Measurements from ENCODE around the gene EXOC3L4.

Gene EXOC3L4

DNA sequence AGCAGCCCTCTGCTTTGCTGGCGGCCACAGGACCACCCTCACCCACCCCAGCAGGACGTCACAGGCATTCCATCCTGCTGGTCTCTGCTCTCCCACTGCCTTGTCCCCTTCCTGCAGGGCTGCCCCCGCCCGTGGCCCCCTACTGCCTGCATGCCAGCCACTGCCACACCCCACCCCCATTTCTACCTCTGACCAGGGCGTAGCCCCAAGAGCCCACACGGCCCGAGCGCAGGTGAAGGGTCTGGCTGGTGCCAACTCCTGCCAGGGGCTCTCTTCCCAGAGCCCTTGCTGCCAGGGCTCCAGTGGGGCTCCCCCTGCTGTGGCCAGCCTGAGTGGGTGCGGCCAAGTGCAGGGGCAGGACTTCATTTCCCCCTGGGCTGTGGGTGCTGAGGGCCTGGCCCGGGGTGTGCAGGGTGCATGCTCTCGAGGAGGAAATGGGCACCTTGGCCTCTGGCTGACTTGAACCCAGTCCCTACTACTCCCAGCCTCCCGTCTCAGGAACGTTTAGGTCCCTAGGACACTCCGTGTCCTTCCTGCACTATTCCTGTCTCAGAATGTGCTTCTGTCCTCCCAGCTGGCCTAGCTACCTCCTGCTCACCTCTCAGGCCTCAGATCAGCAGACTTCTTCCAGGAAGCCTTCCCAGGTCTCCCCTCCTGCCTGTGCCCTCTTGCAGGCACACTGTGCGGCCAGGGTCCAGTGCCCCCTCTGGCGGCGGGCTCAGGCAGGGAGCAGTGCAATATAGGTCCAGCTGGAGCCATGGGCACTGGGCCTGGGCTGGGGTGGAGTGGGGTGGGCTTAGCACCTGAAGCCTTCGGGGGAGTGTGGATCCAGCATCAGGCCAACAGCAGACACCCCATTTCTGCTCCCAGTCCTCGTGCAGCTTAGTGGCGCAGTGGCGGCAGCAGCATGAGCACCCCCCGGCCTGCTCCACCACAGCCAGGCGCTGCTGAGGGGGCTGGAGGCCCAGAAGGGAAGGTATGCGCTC lies 9.1 kb upstream of the EXOC3L4 start:
- H3K79me2 ChIP-seq (ENCODE audit: low read length), result no peaks in the 10 kb centered on the region
- H3K9me3 ChIP-seq (ENCODE audit: insufficient read depth, low read length), result no peaks in the 10 kb centered on the region
- H3K4me2 ChIP-seq (ENCODE audit: low read length), result no peak overlapping the region
- no peaks in the 10 kb centered on the region for H3K4me1 ChIP-seq (ENCODE audit: low read length)
- no peak for TF ChIP-seq EZH2phosphoT487 (IDR thresholded peaks at IDR 0.05; ENCODE audit: low read depth)
- TF ChIP-seq, protein P1, sequence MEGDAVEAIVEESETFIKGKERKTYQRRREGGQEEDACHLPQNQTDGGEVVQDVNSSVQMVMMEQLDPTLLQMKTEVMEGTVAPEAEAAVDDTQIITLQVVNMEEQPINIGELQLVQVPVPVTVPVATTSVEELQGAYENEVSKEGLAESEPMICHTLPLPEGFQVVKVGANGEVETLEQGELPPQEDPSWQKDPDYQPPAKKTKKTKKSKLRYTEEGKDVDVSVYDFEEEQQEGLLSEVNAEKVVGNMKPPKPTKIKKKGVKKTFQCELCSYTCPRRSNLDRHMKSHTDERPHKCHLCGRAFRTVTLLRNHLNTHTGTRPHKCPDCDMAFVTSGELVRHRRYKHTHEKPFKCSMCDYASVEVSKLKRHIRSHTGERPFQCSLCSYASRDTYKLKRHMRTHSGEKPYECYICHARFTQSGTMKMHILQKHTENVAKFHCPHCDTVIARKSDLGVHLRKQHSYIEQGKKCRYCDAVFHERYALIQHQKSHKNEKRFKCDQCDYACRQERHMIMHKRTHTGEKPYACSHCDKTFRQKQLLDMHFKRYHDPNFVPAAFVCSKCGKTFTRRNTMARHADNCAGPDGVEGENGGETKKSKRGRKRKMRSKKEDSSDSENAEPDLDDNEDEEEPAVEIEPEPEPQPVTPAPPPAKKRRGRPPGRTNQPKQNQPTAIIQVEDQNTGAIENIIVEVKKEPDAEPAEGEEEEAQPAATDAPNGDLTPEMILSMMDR (IDR thresholded peaks at IDR 0.05; ENCODE audit: low read depth, low read length), result peak; percentile 17
- 0 out of 2 replicates have a peak, but pooled peaks cover 3% of the 10 kb centered on the region for H3K27me3 ChIP-seq (ENCODE audit: low read depth, low read length)
- H2AFZ ChIP-seq (ENCODE audit: low read depth, low read length), result no peak overlapping the region
- no peak overlapping the region for H3K27ac ChIP-seq (ENCODE audit: low read length)
- H3K4me3 ChIP-seq (ENCODE audit: low read length), result no peak overlapping the region
- no peaks in the 10 kb centered on the region for H4K20me1 ChIP-seq (ENCODE audit: insufficient read depth, low read length)
- no peaks in the 10 kb centered on the region for H3K36me3 ChIP-seq (replicated peaks; ENCODE audit: low read depth, low read length)
- no peak overlapping the region for H3K9ac ChIP-seq (ENCODE audit: low read length)

DNA sequence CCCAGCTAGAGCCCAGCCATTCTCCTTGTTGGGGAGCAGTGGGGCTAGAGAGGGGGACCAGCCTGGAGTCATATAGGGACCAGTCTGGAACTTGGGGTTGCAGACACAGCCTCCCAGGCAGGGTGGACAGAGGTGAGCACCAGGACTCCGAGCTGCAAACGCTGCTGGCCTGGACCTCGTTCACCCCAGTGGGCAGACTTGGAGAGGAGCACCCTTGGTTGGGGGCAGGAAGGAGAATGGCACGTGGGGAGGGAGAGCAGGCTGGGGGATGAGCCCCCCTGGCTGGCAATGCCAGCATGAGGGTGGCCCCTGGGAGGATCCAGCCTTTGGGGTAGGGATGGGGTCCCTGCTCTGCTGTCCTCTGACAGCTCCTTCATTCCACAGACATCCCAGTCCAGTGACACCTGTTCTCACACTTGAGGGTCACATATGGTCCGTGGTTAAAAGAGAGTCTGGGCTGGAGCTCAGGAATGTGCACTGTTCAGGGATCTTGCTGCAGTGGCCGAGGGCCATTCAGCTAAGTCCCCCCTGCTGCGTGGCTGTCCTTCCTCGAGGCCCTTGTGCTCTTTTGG lies 7.7 kb upstream of the EXOC3L4 start:
- H3K4me2 ChIP-seq (ENCODE audit: low read length), result no peak overlapping the region
- peaks cover 7% of the 10 kb centered on the region for H3K4me1 ChIP-seq (ENCODE audit: low read length)
- no peaks in the 10 kb centered on the region for H3K9me3 ChIP-seq (ENCODE audit: insufficient read depth, low read length)
- H3K79me2 ChIP-seq (ENCODE audit: low read length), result no peaks in the 10 kb centered on the region
- no peak overlapping the region for H3K27ac ChIP-seq (ENCODE audit: low read length)
- TF ChIP-seq EZH2phosphoT487 (IDR thresholded peaks at IDR 0.05; ENCODE audit: low read depth), result no peak
- TF ChIP-seq, protein P1 (IDR thresholded peaks at IDR 0.05; ENCODE audit: low read depth, low read length), result no peak
- no peaks in the 10 kb centered on the region for H4K20me1 ChIP-seq (ENCODE audit: insufficient read depth, low read length)
- 0 out of 2 replicates have a peak, but pooled peaks cover 1% of the 10 kb centered on the region for H3K27me3 ChIP-seq (ENCODE audit: low read depth, low read length)
- no peak overlapping the region for H3K4me3 ChIP-seq (ENCODE audit: low read length)
- no peak overlapping the region for H3K9ac ChIP-seq (ENCODE audit: low read length)
- H2AFZ ChIP-seq (ENCODE audit: low read depth, low read length), result no peak overlapping the region
- no peaks in the 10 kb centered on the region for H3K36me3 ChIP-seq (replicated peaks; ENCODE audit: low read depth, low read length)

DNA sequence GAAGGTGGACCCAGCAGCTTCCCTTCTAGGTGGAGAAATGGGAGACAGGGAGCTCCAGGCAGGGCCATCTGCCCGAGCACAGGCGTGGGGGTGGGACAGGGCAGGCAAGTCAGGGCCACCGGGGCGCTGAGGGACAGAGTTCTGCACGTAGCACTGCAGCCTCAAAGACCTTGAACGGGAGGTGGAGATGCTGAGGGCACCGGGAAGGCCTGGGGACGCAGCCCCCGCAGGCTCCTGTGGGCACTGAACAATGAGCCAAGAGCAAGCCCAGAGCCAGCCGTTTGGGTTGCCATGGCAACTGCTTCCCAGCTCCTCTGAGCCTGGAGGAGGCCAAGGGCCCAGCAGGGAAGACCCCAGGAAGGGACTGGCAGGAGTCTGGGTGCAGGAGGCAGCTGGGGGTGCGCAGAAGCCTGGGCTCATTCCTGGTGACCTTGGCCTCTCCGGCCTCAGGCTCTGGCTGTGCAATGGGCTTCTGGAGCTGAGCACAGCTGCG lies 7.1 kb upstream of the EXOC3L4 start:
- Histone ChIP-seq H3K9ac (ENCODE audit: low read length) (no peak overlapping the region), H3K4me2 (ENCODE audit: low read length) (no peak overlapping the region), H3K4me3 (ENCODE audit: low read length) (no peak overlapping the region), H4K20me1 (ENCODE audit: insufficient read depth, low read length) (no peaks in the 10 kb centered on the region), H3K79me2 (ENCODE audit: low read length) (no peaks in the 10 kb centered on the region), H3K4me1 (ENCODE audit: low read length) (peaks cover 13% of the 10 kb centered on the region), H2AFZ (ENCODE audit: low read depth, low read length) (no peak overlapping the region), H3K27ac (ENCODE audit: low read length) (no peak overlapping the region), H3K9me3 (ENCODE audit: insufficient read depth, low read length) (no peaks in the 10 kb centered on the region), H3K27me3 (ENCODE audit: low read depth, low read length) (no peaks in the 10 kb centered on the region), H3K36me3 (replicated peaks; ENCODE audit: low read depth, low read length) (no peaks in the 10 kb centered on the region)
- TF ChIP-seq EZH2phosphoT487 (IDR thresholded peaks at IDR 0.05; ENCODE audit: low read depth), result no peak
- TF ChIP-seq, protein P1 (IDR thresholded peaks at IDR 0.05; ENCODE audit: low read depth, low read length), result no peak

DNA sequence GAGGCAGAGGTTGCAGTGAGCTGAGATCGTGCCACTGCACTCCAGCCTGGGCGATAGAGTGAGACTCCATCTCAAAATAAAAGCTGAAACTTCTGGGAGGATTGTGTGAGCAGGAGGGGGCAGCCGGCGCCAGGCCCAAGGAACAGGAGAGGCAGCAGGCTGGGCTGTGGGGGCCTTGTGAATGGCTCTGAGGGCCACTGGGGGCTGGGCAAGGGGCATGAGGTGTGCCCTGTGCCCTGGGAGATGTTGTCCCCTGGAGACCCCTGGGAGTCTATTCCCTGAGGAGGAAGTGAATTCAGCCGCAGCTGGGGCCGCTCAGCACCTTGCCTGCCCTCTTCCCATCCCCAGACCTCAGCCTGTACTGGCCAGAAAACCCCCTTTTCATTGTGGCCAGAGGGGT lies 5.6 kb upstream of the EXOC3L4 start:
- H3K4me2 ChIP-seq (ENCODE audit: low read length), result no peak overlapping the region
- no peaks in the 10 kb centered on the region for H4K20me1 ChIP-seq (ENCODE audit: insufficient read depth, low read length)
- no peak overlapping the region for H3K9ac ChIP-seq (ENCODE audit: low read length)
- no peak for TF ChIP-seq EZH2phosphoT487 (IDR thresholded peaks at IDR 0.05; ENCODE audit: low read depth)
- TF ChIP-seq, protein P1 (IDR thresholded peaks at IDR 0.05; ENCODE audit: low read depth, low read length), result no peak
- H3K4me3 ChIP-seq (ENCODE audit: low read length), result no peak overlapping the region
- H2AFZ ChIP-seq (ENCODE audit: low read depth, low read length), result no peak overlapping the region
- H3K27me3 ChIP-seq (ENCODE audit: low read depth, low read length), result no peaks in the 10 kb centered on the region
- no peaks in the 10 kb centered on the region for H3K36me3 ChIP-seq (replicated peaks; ENCODE audit: low read depth, low read length)
- H3K9me3 ChIP-seq (ENCODE audit: insufficient read depth, low read length), result no peaks in the 10 kb centered on the region
- H3K27ac ChIP-seq (ENCODE audit: low read length), result no peak overlapping the region
- H3K79me2 ChIP-seq (ENCODE audit: low read length), result no peaks in the 10 kb centered on the region
- peaks cover 14% of the 10 kb centered on the region for H3K4me1 ChIP-seq (ENCODE audit: low read length)

Measured in OCI-LY3 (cell line).